Endometrium (tissue), 2 donors: Measurements from ENCODE around the gene LETM1.

Source experiments
- FAIRE-seq: peaks from 2 replicates; lab custom pipeline; 2012; peaks lifted over from hg19 to GRCh38; lab: Jason Lieb, UNC
- donor health status: control.
- donor health status: control.

Gene LETM1

DNA sequence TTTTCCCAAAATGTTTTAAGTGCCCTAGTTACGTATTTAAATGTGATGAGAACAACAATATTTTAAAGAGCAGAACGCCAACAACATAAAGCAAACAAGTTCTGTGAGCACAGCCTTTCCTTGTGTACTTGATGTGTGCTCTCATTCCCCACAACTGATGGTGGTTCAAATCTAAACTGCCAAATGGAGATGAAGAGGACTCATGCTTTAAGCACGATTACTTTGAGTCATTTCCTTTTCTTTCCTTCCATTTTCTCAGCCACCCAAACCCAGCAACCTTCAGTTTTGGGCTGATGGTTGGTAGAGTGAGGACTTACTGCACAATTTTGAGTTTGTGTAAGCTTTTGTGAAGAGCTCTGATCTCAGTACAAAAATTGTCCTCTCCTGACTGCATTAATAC lies 16.9 kb upstream of the LETM1 start:
- no peak for FAIRE-seq

- no peak for FAIRE-seq
These were observed 15.6 kb upstream of the LETM1 start for GRCh38 chr4:1871471-1872021.

- no peak for FAIRE-seq
These were observed 14.9 kb upstream of the LETM1 start, which contains the start of gene NSD2 for GRCh38 chr4:1870578-1871443. NSD2 (plus strand) TSS chr4:1871393; CDS start chr4:1900655, 29,262 bp downstream.

DNA sequence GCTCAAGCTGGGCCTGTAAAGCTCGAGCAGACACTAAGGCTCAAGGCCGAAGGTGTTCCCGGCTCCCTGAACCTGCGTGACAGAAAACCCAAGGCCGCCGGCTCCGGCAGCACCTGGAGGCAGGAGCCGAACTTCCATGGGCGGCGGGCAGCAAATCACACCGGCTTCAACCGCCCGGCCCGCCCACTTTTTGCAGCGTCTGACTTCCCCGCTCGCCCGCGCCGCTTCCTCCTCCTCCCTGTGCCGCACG lies 14.3 kb upstream of the LETM1 start:
- no peak for FAIRE-seq

GRCh38 chr4:1869530-1870327 lies 13.8 kb upstream of the LETM1 start:
- no peak for FAIRE-seq

- no peak for FAIRE-seq
These were observed 13.0 kb upstream of the LETM1 start for GRCh38 chr4:1868912-1869311.

DNA sequence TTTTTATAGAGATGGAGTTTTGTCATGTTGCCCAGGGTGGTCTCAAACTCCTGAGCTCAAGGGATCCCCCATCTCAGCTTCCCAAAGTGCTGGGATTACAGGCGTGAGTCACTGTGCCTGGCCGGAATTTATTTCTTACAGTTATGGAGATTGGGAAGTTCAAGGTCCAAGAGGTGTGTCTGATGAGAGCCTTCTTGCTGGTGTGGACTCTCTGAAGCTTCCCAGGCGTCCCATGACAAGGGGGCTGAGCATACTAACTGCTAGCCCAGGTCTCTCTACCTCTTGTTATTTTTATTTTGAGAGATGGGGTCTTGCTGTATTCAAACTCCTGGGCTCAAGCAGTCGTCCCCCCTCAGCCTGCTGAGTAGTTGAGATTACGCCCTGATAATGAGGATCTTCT lies 12.3 kb upstream of the LETM1 start:
- FAIRE-seq: no peak

DNA sequence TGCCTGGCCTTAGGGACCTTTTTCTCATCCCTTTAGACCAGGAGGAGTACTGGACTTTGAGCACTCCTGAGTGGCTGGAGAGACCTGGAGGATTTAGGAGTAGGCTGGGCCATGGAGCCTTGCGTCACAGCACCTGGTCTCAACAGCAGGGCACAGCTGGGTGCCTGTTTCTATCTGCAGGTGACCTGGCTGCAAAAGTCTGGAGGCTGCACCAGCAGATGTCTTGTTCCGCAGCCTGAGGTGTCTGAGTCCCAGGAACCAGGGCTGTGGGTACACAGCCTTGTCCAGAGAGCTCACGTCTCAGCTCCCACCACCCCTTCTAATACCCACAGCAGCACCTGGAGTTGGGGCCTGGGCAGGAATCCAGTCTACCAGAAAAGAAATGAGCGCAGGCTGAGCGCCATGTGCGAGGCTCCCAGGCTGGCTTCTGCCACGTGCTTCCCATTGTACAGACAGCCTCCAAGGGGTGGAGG lies 10.3 kb upstream of the LETM1 start:
- no peak for FAIRE-seq

DNA sequence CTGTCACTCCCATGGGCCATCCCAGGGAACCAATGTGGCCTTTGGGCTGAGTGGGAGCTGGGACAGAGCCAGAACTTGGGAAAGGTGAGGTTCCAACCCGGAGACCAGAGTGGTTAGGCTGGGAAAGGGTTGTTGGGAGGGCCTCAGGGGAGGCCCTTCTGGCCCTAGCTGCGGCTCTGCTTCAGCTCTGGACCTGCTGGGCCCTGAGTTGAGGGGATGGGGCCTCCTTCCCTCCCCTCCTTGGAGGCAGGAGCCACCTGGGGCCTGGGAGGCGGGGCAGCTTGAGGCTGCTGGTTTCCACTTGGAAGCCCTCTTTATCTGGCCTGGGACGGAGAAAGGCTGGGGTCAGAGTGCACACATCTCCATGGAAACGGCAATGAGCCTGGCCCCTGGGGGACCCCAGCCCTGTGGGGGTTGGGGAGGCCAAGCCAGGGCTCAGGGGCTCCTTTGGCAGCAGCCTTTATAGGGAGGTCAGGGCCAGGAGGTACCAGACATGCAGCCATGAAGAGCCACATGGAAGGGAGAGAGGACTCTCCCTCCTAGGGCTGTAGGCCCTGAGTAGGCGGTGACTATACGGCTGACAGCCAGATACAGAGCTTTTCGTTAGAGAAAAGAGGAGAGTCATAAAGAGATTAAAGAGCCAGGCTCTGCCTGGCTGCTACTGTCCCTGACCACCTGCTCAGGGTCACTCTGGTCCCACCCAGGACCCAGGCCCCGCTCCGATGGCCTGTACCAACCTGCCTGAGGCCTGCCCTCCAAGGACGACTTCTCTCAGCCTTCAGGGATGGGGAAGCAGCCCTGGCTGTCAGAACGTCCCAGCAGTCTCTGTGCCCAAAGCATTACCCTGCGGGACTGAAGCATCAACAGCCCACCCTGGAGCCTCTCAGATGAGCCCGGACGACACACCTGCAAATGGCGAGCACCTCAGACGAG lies 8.4 kb upstream of the LETM1 start:
- FAIRE-seq: no peak

- no peak for FAIRE-seq
These were observed 7.5 kb upstream of the LETM1 start for GRCh38 chr4:1863297-1864033.

GRCh38 chr4:1862961-1863296 lies 7.0 kb upstream of the LETM1 start:
- FAIRE-seq: no peak

DNA sequence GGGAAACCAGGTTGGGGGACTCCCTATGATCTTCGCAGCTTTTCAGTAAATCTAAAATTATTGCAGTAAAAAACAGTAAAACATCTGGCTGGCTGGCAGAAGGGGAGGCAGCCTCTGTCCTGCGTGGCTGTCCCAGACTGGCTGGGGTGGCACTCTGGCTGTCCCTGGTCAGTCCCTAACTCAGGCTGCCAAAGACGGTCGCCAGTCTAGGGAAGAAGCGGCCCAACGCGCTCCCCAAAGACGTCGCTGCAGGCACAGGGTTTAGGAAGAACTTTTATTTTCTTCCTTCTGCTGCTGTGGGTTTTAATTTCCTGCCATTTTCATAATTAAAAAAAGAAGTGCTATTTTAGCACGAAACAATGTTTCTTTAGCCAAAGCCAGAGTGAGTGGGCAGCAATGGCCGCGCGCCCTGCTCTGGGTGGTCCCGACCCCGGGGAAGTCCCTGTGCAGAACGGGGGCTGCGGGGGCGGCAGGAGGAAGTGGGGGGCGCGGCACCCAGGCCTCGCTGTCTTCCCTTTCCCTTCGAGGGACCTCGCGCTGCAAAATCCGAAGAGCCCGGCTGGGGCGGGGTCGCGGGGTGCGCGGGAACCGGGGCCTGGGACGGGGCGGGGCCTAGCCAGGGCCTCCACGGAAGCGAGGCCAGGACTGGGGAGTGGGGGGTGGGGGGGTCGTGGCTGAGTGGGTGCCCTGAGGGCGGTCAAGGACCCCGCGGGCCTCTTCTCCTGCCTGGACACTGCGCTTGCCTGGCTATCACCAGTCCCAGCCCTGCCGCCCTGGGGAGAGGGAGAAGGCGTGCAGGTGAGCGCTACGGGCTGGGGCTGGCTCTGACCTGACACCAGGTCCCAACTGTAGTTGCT lies 6.3 kb upstream of the LETM1 start:
- no peak for FAIRE-seq

DNA sequence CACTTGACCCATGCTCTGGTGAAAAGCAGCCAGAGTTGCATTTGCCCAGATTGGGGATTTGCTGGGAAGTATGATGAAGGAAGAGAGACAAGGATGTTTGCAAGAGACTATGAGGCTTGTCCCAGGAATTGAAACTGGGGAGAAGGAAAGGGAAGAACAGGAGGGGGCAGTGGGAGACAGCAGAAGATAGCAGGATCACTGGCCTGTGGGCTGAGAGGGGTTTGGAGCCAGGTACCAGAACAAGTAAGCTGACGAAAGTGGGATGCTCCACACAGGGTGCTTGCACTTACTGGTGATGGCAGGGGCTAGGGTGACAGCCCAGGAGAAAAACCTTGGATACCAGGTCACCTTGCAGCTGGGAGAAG lies 3.4 kb upstream of the LETM1 start:
- FAIRE-seq: no peak

- no peak for FAIRE-seq
These were observed 2.0 kb upstream of the LETM1 start for GRCh38 chr4:1857931-1858330.

DNA sequence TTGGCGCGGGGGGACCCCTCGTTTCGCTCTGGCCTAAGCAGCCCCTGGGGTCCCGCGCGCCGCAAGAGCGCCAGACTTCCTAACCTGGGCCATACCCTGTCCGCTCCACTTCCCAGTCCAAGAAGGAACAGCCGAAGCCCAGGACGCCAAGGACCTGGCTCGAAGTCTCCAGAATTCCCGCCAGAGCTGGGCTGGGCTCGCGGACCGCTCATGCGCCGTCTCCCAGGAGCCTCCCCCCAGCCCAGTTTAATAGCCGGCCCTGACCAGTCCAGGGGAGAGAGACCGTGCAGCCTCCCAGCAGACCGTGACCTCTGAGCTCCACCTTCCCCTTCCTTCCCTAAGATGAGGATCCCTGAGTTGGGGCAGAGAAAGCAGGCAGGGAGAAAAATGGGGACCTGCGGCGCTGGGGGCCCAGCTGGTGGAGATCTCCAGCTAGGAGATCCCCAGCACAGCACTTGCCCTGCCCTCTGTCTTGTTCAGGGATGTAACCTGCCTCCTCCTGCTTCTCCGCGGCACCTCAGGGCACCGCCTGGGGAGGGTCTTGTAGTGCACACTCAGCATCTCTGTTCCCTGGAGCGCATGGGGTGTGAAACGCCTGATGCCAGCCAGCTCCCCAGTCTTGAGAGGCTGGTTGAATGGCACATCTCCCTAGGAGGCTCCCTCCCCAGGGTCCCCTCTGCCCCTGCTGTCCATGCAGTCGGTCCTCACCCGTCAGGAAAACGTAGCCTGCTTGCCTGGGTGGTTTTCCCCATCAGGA lies 1.2 kb upstream of the LETM1 start:
- FAIRE-seq: no peak

DNA sequence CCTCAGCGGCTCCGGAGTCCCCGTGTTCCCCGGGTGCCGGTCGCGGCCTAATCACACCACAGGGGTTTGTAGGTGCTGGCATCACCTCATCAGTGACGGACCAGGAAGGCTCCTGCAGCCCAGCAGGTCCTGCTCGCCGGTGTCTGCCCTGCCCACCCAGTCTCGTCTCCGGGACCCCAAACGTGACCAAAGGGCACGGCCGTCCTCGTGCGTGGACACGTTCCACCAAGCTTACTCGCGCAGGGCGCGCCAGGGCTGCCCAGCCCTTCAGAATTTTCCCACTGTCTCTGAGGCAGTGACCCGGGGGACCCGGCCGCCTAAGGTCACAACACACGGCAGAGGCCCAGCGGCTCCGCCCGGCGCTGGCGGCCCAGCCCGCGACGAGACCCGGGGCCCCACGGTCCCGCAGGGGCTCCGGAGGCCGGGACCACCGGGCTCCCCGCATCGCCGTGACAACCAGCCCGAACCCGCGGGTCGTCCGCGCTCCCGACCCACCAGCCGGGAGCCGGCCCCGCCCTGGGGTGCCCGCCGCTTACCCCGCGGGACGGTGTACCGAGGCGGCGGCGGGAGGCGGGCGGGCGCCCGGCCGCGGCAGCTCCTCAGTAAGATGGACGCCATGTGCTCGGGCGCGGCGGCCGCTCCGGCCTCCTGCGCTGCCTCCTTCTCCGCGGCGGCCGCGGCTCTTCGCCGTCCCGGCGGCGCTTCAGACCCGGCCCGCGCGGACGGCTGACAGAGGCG lies 454 bp downstream of the LETM1 start:
- FAIRE-seq: no peak

GRCh38 chr4:1854752-1855151 lies 1.2 kb downstream of the LETM1 start:
- no peak for FAIRE-seq

DNA sequence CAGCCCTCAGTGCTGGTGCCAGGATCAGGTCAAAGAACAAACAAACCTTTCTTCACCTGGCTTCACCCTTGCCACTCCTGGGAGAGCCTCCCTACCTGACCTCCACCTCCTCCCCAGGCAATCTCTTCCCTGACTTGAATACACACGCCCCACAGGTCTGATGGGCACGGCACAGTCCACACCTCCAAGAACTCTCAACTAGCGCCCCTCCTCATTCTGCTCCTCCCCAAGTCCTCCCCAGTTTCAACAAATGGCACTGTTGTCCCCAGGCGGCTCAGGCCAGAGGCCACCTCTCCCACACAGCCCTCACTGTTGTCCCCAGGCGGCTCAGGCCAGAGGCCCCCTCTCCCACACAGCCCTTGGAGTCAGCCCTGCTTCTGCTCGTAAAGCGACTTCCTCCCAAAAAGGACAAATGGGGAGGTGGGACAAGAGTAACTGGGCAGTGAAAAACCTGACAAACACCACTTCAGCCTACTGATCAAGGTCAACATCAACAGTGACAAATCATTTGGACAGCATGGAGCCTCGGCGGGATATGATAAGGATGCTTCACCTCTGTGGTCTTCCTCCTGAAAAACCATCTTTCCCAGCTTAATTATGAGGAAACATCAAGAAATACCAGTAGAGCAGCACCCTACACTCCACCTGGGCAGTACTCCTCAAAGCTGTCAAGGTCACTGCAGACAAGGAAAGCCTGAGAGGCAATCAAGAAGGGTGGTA lies 2.9 kb downstream of the LETM1 start:
- no peak for FAIRE-seq
